Activated T-cell treated with anti-CD3 and anti-CD28 coated beads for 1 hour (primary cell): ENCODE measurements around the gene ABHD17B.
A peak's percentile ranks its signal among the peaks of the same experiment; 100 is the strongest.

ENCODE experiments used
- DNase-seq: peaks from one replicate; pipeline ENCODE4 v3.0.0-alpha.2; 2020; ENCODE audit warnings: low read depth

The ABHD17B gene

GRCh38 chr9:71819115-71819739 lies 91.8 kb downstream of the ABHD17B start:
- peak; percentile 52 for DNase-seq

DNA sequence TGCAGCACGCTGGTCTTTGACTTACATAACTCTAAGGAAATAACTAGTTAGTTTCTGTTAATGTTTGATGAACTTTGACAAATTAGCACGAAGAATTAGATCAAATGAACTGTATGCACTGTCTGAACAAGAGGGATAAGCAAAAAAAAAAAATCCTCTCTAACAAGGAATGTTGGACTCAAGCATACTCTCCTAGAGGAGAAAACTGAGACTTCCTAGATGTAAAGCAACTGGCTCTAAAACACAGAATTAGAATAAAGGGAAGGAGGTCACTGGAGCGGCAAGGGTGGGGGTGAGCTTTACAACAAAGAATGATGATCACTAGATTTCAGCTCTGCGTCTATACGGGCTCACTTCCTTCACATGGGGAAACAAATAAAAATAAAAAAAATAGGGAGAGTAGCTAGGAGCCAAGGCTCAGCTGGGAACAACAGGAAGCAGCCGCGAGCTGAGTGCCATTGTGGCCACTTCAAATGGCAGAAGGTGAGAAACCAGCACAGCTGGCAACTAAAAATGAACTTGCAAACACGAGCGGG lies 94.0 kb downstream of the ABHD17B start:
- no peak for DNase-seq
